ENCODE measurements around the gene MICOS13.

DNA sequence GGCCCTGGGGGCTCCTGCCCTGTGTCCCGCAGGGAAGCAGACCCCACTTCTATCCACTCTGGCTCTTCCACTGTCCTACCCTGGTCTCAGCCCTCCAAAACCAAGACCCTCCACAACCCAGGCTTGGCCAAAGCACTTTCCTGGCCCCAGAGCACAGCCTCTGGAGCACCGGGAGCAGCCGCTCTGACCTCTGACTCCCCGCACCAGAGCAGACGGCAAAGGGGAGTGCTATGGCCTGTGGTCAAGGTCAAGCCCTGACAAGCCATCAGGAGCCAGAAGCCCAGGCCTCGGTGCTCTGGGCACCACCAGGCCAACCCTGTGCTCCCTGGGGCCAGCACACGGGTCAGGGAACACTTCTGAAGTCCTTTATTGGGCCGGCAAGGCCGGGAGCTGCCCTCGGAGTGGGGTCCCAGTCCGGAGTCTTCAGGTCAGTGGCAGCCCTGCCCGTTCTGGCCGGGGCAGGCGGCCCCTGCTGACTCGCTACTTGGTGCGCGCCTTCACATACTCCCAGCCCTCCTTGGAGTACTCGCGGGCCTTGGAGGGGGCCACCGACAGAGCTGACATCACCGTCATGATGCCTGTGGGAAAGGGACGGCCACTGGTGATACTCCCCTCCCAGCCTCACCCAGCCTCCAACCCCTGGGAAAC, 2.1 kb downstream of the MICOS13 start:
- TF ChIP-seq, protein P1, sequence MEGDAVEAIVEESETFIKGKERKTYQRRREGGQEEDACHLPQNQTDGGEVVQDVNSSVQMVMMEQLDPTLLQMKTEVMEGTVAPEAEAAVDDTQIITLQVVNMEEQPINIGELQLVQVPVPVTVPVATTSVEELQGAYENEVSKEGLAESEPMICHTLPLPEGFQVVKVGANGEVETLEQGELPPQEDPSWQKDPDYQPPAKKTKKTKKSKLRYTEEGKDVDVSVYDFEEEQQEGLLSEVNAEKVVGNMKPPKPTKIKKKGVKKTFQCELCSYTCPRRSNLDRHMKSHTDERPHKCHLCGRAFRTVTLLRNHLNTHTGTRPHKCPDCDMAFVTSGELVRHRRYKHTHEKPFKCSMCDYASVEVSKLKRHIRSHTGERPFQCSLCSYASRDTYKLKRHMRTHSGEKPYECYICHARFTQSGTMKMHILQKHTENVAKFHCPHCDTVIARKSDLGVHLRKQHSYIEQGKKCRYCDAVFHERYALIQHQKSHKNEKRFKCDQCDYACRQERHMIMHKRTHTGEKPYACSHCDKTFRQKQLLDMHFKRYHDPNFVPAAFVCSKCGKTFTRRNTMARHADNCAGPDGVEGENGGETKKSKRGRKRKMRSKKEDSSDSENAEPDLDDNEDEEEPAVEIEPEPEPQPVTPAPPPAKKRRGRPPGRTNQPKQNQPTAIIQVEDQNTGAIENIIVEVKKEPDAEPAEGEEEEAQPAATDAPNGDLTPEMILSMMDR (IDR thresholded peaks at IDR 0.05; ENCODE audit: low read length): no peak
- no peak for TF ChIP-seq EZH2 (optimal IDR thresholded peaks at IDR 0.05; ENCODE audit: low read depth, low read length)
